CD4-positive, alpha-beta T cell treated with Interleukin-21 for 1 hour (primary cell): ENCODE data around the gene UBE2K.
A peak's percentile ranks its signal among the peaks of the same experiment; 100 is the strongest.
"Not testable (repeated sequence)": the region's sequence is repeated elsewhere in the genome, so short reads cannot be mapped to it uniquely, and the experiment has no call there.

ENCODE experiments used
- DNase-seq: peaks from one replicate; pipeline ENCODE4 v3.0.0-alpha.2; 2020

UBE2K gene

GRCh38 chr4:39697740-39698423 is at the start of gene UBE2K:
TSS of gene UBE2K (plus strand) at chr4:39698136. CDS start at chr4:39698328, 192 bp downstream.
- DNase-seq = peak; percentile 91

GRCh38 chr4:39648213-39648612 is 49.7 kb upstream of the UBE2K start:
- DNase-seq = no peak

- DNase-seq = no peak
These were observed 48.9 kb upstream of the UBE2K start for GRCh38 chr4:39648827-39649558.

- no peak for DNase-seq
These were observed 48.2 kb upstream of the UBE2K start for GRCh38 chr4:39649639-39650265.

GRCh38 chr4:39651586-39651985 is 46.4 kb upstream of the UBE2K start:
- not testable (repeated sequence) for DNase-seq

GRCh38 chr4:39655211-39655610 is 42.7 kb upstream of the UBE2K start:
- DNase-seq = no peak

GRCh38 chr4:39655876-39656275 is 42.1 kb upstream of the UBE2K start:
- DNase-seq = no peak

GRCh38 chr4:39656638-39657037 is 41.3 kb upstream of the UBE2K start:
- not testable (repeated sequence) for DNase-seq

- DNase-seq = no peak
These were observed 40.5 kb upstream of the UBE2K start for GRCh38 chr4:39657465-39657864.

GRCh38 chr4:39658756-39659155 is 39.2 kb upstream of the UBE2K start:
- DNase-seq = no peak

- no peak for DNase-seq
These were observed 37.9 kb upstream of the UBE2K start for GRCh38 chr4:39660045-39660444.

- DNase-seq = no peak
These were observed 37.2 kb upstream of the UBE2K start for GRCh38 chr4:39660757-39661156.

- DNase-seq = no peak
These were observed 35.3 kb upstream of the UBE2K start for GRCh38 chr4:39662683-39663082.

- no peak for DNase-seq
These were observed 32.9 kb upstream of the UBE2K start for GRCh38 chr4:39664828-39665731.

GRCh38 chr4:39667706-39668105 is 30.2 kb upstream of the UBE2K start:
- DNase-seq = no peak

- no peak for DNase-seq
These were observed 29.0 kb upstream of the UBE2K start for GRCh38 chr4:39668887-39669286.

GRCh38 chr4:39670296-39670695 is 27.6 kb upstream of the UBE2K start:
- not testable (repeated sequence) for DNase-seq

GRCh38 chr4:39675681-39676080 is 22.3 kb upstream of the UBE2K start:
- not testable (repeated sequence) for DNase-seq

GRCh38 chr4:39681003-39681402 is 16.9 kb upstream of the UBE2K start:
- not testable (repeated sequence) for DNase-seq

GRCh38 chr4:39682138-39682537 is 15.8 kb upstream of the UBE2K start:
- DNase-seq = no peak

GRCh38 chr4:39685990-39686389 is 11.9 kb upstream of the UBE2K start:
- no peak for DNase-seq

GRCh38 chr4:39687014-39687413 is 10.9 kb upstream of the UBE2K start:
- DNase-seq = no peak

- DNase-seq = no peak
These were observed 8.0 kb upstream of the UBE2K start for GRCh38 chr4:39689970-39690369.
